Epidermal melanocyte (primary cell): ENCODE results near the gene CFAP107.

Experiments
- DNase-seq: peaks from one replicate; pipeline ENCODE4 v3.0.0; 2011; ENCODE audit warnings: low spot score; ENCODE audit not compliant: insufficient read length

The CFAP107 gene

GRCh38 chr1:12741946-12742345 is 4.1 kb upstream of the CFAP107 start:
- DNase-seq: no peak

GRCh38 chr1:12745126-12745991 is 641 bp upstream of the CFAP107 start:
- DNase-seq: no peak

- DNase-seq: no peak
Measured at GRCh38 chr1:12748778-12749355, 2.9 kb downstream of the CFAP107 start.

GRCh38 chr1:12754738-12755137 is 8.7 kb downstream of the CFAP107 start:
- DNase-seq: no peak

- no peak for DNase-seq
Measured at GRCh38 chr1:12756273-12756672, 10.3 kb downstream of the CFAP107 start.

GRCh38 chr1:12756768-12757413 is 10.9 kb downstream of the CFAP107 start:
- no peak for DNase-seq

GRCh38 chr1:12757836-12758235 is 11.8 kb downstream of the CFAP107 start:
- no peak for DNase-seq

- DNase-seq: no peak
Measured at GRCh38 chr1:12760256-12760795, 14.3 kb downstream of the CFAP107 start.

- no peak for DNase-seq
Measured at GRCh38 chr1:12761781-12762180, 15.8 kb downstream of the CFAP107 start.

GRCh38 chr1:12762766-12763165 is 16.8 kb downstream of the CFAP107 start:
- no peak for DNase-seq

- DNase-seq: no peak
Measured at GRCh38 chr1:12763479-12763878, 17.5 kb downstream of the CFAP107 start.

GRCh38 chr1:12764016-12764415 is 18.0 kb downstream of the CFAP107 start:
- DNase-seq: no peak

GRCh38 chr1:12769031-12769430 is 23.0 kb downstream of the CFAP107 start:
- no peak for DNase-seq

GRCh38 chr1:12769976-12770505 is 24.0 kb downstream of the CFAP107 start:
- DNase-seq: no peak

- DNase-seq: no peak
Measured at GRCh38 chr1:12770620-12771019, 24.6 kb downstream of the CFAP107 start.

GRCh38 chr1:12771186-12771585 is 25.2 kb downstream of the CFAP107 start:
- DNase-seq: no peak

GRCh38 chr1:12772520-12772919 is 26.5 kb downstream of the CFAP107 start:
- no peak for DNase-seq

- no peak for DNase-seq
Measured at GRCh38 chr1:12773438-12773837, 27.4 kb downstream of the CFAP107 start, which contains the start of gene PRAMEF12. Gene PRAMEF12, plus strand, starts transcription at chr1:12773738. Its CDS starts 1,130 bp downstream, at chr1:12774868.

GRCh38 chr1:12774801-12775345 is 28.9 kb downstream of the CFAP107 start:
- DNase-seq: no peak

- DNase-seq: no peak
Measured at GRCh38 chr1:12775443-12775842, 29.4 kb downstream of the CFAP107 start.

- no peak for DNase-seq
Measured at GRCh38 chr1:12776801-12777557, 31.0 kb downstream of the CFAP107 start.
